H9 (cell line): Measurements from ENCODE around the gene TMEM239. TPM values are rescaled to one million over a fixed set of nuclear protein-coding genes. Genes with fewer than 3 reads are reported as not detected.
A peak's percentile ranks its signal among the peaks of the same experiment; 100 is the strongest.

Experiments
- DNase-seq: peaks from one replicate; pipeline ENCODE4 v3.0.0-alpha.2; 2017
- H2AFZ ChIP-seq: one replicate; pipeline ENCODE4 v1.6.1; 2013; ENCODE audit warnings: mild to moderate bottlenecking, low read length, control low read depth, moderate library complexity
- H2AK5ac ChIP-seq: 2 replicates; pipeline ENCODE4 v1.6.1; 2013; ENCODE audit warnings: low read length, control low read depth, mixed read lengths; ENCODE audit not compliant: insufficient read length
- H2BK120ac ChIP-seq: one replicate; pipeline ENCODE4 v1.6.1; 2013; ENCODE audit warnings: low read depth, mild to moderate bottlenecking, low read length, control low read depth, inconsistent platforms; ENCODE audit not compliant: poor library complexity, severe bottlenecking
- H2BK12ac ChIP-seq: 2 replicates; pipeline ENCODE4 v1.6.1; 2013; ENCODE audit warnings: low read length, control low read depth, mixed read lengths, low read depth; ENCODE audit not compliant: insufficient read length
- H2BK15ac ChIP-seq: 2 replicates; pipeline ENCODE4 v1.6.1; 2013; ENCODE audit warnings: low read depth, low read length, control low read depth
- H2BK20ac ChIP-seq: one replicate; pipeline ENCODE4 v1.6.1; 2013; ENCODE audit warnings: low read depth, mild to moderate bottlenecking, low read length, control low read depth, inconsistent platforms; ENCODE audit not compliant: poor library complexity, severe bottlenecking
- H2BK5ac ChIP-seq: 2 replicates; pipeline ENCODE4 v1.6.1; 2013; ENCODE audit warnings: low read length, control low read depth, mixed read lengths; ENCODE audit not compliant: insufficient read length
- H3K14ac ChIP-seq: 2 replicates; pipeline ENCODE4 v1.6.1; 2013; ENCODE audit warnings: low read length, control low read depth; ENCODE audit not compliant: insufficient read depth
- H3K18ac ChIP-seq: 2 replicates; pipeline ENCODE4 v1.6.1; 2013; ENCODE audit warnings: low read depth, mild to moderate bottlenecking, mixed read lengths, low read length, control low read depth; ENCODE audit not compliant: insufficient read length
- H3K23ac ChIP-seq: 2 replicates; pipeline ENCODE4 v1.6.1; 2013; ENCODE audit warnings: low read length, control low read depth, mixed read lengths, low read depth; ENCODE audit not compliant: insufficient read length
- H3K23me2 ChIP-seq: 2 replicates; pipeline ENCODE4 v1.6.1; 2013; ENCODE audit warnings: low read depth, mild to moderate bottlenecking, mixed read lengths, low read length, control low read depth; ENCODE audit not compliant: insufficient read length, poor library complexity, severe bottlenecking
- H3K27ac ChIP-seq: 2 replicates; pipeline ENCODE4 v1.5.1; 2013; ENCODE audit warnings: low read length, control low read depth, mixed read lengths, low read depth; ENCODE audit not compliant: insufficient read length
- H3K27me3 ChIP-seq: 2 replicates; pipeline ENCODE4 v1.6.1; 2013; ENCODE audit warnings: low read length, control low read depth, inconsistent platforms; ENCODE audit not compliant: insufficient read depth
- H3K4ac ChIP-seq: 2 replicates; pipeline ENCODE4 v1.6.1; 2013; ENCODE audit warnings: low read depth, mild to moderate bottlenecking, control low read depth, inconsistent platforms, low read length, moderate library complexity
- H3K4me1 ChIP-seq: 2 replicates; pipeline ENCODE4 v1.6.1; 2013; ENCODE audit warnings: low read length, control low read depth, inconsistent platforms; ENCODE audit not compliant: insufficient read depth
- H3K4me2 ChIP-seq: 2 replicates; pipeline ENCODE4 v1.6.1; 2013; ENCODE audit warnings: low read length, control low read depth, mixed read lengths; ENCODE audit not compliant: insufficient read length, insufficient read depth
- H3K56ac ChIP-seq: 2 replicates; pipeline ENCODE4 v1.6.1; 2013; ENCODE audit warnings: low read depth, mild to moderate bottlenecking, mixed read lengths, low read length, control low read depth; ENCODE audit not compliant: insufficient read length
- H3K79me1 ChIP-seq: 2 replicates; pipeline ENCODE4 v1.6.1; 2013; ENCODE audit warnings: low read depth, mild to moderate bottlenecking, moderate library complexity, low read length, control low read depth, inconsistent platforms; ENCODE audit not compliant: insufficient read depth, poor library complexity, severe bottlenecking
- H3K79me2 ChIP-seq: 2 replicates; pipeline ENCODE4 v1.6.1; 2013; ENCODE audit warnings: low read length, control low read depth, inconsistent platforms; ENCODE audit not compliant: insufficient read depth
- H3K9ac ChIP-seq: 2 replicates; pipeline ENCODE4 v1.6.1; 2013; ENCODE audit warnings: low read length, control low read depth, mixed read lengths; ENCODE audit not compliant: insufficient read length; ENCODE audit errors: extremely low read depth
- H3K9me3 ChIP-seq: one replicate; pipeline ENCODE4 v1.6.1; 2013; ENCODE audit warnings: low read depth, low read length, inconsistent platforms; ENCODE audit not compliant: control insufficient read depth
- H3T11ph ChIP-seq: one replicate; pipeline ENCODE4 v1.6.1; 2013; ENCODE audit warnings: mild to moderate bottlenecking, low read length, control low read depth, inconsistent platforms
- H4K20me1 ChIP-seq: one replicate; pipeline ENCODE4 v1.6.1; 2013; ENCODE audit not compliant: control insufficient read depth, insufficient read length, insufficient read depth
- H4K5ac ChIP-seq: 2 replicates; pipeline ENCODE4 v1.6.1; 2013; ENCODE audit warnings: low read depth, mild to moderate bottlenecking, mixed read lengths, low read length, control low read depth; ENCODE audit not compliant: insufficient read length
- H4K8ac ChIP-seq: replicated peaks from 2 replicates; pipeline ENCODE4 v1.6.1; 2013; ENCODE audit warnings: low read length, control low read depth, mixed read lengths, low read depth; ENCODE audit not compliant: insufficient read length
- H4K91ac ChIP-seq: 2 replicates; pipeline ENCODE4 v1.6.1; 2013; ENCODE audit warnings: low read depth, mild to moderate bottlenecking, moderate library complexity, mixed read lengths, low read length, control low read depth; ENCODE audit not compliant: insufficient read length
- H3K27ac Mint-ChIP-seq, 3 experiments: 2 replicates in 2 of 3; 3 replicates in 1 of 3; pipeline ENCODE4 v1.8.0; 2020 to 2021; ENCODE audit warnings: mixed read lengths in 3 of 3, mild to moderate bottlenecking in 1 of 3, moderate library complexity in 1 of 3
- H3K27me3 Mint-ChIP-seq: 2 replicates; pipeline ENCODE4 v1.8.0; 2021; ENCODE audit warnings: low read depth, mild to moderate bottlenecking, moderate library complexity, mixed read lengths
- H3K36me3 Mint-ChIP-seq, 3 experiments: 2 replicates in 2 of 3; 3 replicates in 1 of 3; pipeline ENCODE4 v1.8.0; 2020 to 2021; ENCODE audit warnings: low read depth in 3 of 3, mixed read lengths in 3 of 3; ENCODE audit not compliant: insufficient read depth in 1 of 3
- H3K4me1 Mint-ChIP-seq, 2 experiments: 2 replicates each; pipeline ENCODE4 v1.8.0; 2020; ENCODE audit warnings: mixed read lengths in 2 of 2
- H3K4me3 Mint-ChIP-seq, 2 experiments: 2 replicates in 1 of 2; 3 replicates in 1 of 2; pipeline ENCODE4 v1.8.0; 2020 to 2021; ENCODE audit warnings: mild to moderate bottlenecking in 2 of 2, mixed read lengths in 2 of 2, moderate library complexity in 1 of 2
- H3K9me3 Mint-ChIP-seq, 2 experiments: 2 replicates in 1 of 2; 3 replicates in 1 of 2; pipeline ENCODE4 v1.8.0; 2020; ENCODE audit warnings: mild to moderate bottlenecking in 2 of 2, mixed read lengths in 2 of 2, moderate library complexity in 1 of 2
- CTCF ChIP-seq: fragments of 200-600 bp; sonication (generic); conservative IDR thresholded peaks from 3 replicates; pipeline ENCODE4 v1.8.0; 2021; ENCODE audit warnings: antibody characterized with exemption, mild to moderate bottlenecking
- WGBS: extraction: QIAGEN DNeasy Blood & Tissue Kit; methylation state at CpG from one replicate; pipeline ENCODE4 v1.1.7; 2013; ENCODE audit warnings: missing lambda C conversion rate, low lambda C conversion rate, mixed read lengths; ENCODE audit not compliant: insufficient read length; ENCODE audit errors: extremely low coverage; 5-methylcytosine and 5-hydroxymethylcytosine counted together
- total RNA-seq: library from RNA; stranded (reverse); gene quantifications from 2 replicates; pipeline ENCODE4 v1.2.1, GENCODE V29; 2021

TMEM239 gene
- total RNA-seq, 1 experiment from 2014 or later, result not detected

- H3K9ac ChIP-seq, result peak overlapping the region; percentile 9
- no peak overlapping the region for H4K8ac ChIP-seq
- H3K4me1 Mint-ChIP-seq, result peaks cover 29 to 34% of the 10 kb centered on the region in 2 experiments
- DNase-seq, result peak; percentile 49
- H3K27ac ChIP-seq, result no peak overlapping the region
- H2BK12ac ChIP-seq, result no peak overlapping the region
- peak overlapping the region; percentile 73 to 96 (median 82); a peak in 6 of 7 replicates for H3K27ac Mint-ChIP-seq
- no peak overlapping the region for H2BK5ac ChIP-seq
- peaks cover 20 to 52% (median 32%) of the 10 kb centered on the region in 3 experiments for H3K36me3 Mint-ChIP-seq
- no peak overlapping the region for H3K23ac ChIP-seq
- peaks cover 26% of the 10 kb centered on the region for H3K27me3 ChIP-seq
- H3K4me1 ChIP-seq, result no peaks in the 10 kb centered on the region; the same call in 1 of the 2 replicates
- no peak overlapping the region for H3T11ph ChIP-seq
- H3K4me3 Mint-ChIP-seq, result peak overlapping the region; percentile 98 to 99
- no peak overlapping the region for H2AK5ac ChIP-seq
- H2BK20ac ChIP-seq, result no peak overlapping the region
- peak overlapping the region; percentile 70 for H3K4me2 ChIP-seq
- H3K23me2 ChIP-seq, result peaks cover 7% of the 10 kb centered on the region
- H4K20me1 ChIP-seq, result no peaks in the 10 kb centered on the region
- H3K9me3 Mint-ChIP-seq, result no peaks in the 10 kb centered on the region; a peak in 1 of 5 replicates
- H3K27me3 Mint-ChIP-seq, result peaks cover 37% of the 10 kb centered on the region
- no peaks in the 10 kb centered on the region for H3K79me1 ChIP-seq
- H2BK120ac ChIP-seq, result no peak overlapping the region
- H4K5ac ChIP-seq, result no peak overlapping the region
- TF ChIP-seq CTCF, result no peak
- H3K9me3 ChIP-seq, result no peaks in the 10 kb centered on the region
- H3K18ac ChIP-seq, result no peak overlapping the region
- no peak overlapping the region for H2AFZ ChIP-seq
- no peak overlapping the region for H3K56ac ChIP-seq
- H4K91ac ChIP-seq, result no peak overlapping the region
- no CpG with 5 or more reads among the region's 61 CpGs for WGBS
- no peak overlapping the region for H3K14ac ChIP-seq
- no peak overlapping the region for H3K4ac ChIP-seq
- no peaks in the 10 kb centered on the region for H3K79me2 ChIP-seq
- H2BK15ac ChIP-seq, result no peak overlapping the region
Observed at GRCh38 chr20:2799688-2800520, 16.3 kb upstream of the TMEM239 start.
